Fibroblast of villous mesenchyme (primary cell): ENCODE data around the gene BPHL. TPM values are rescaled to one million over a fixed set of nuclear protein-coding genes. Genes with fewer than 3 reads are reported as not detected.
A peak's percentile ranks its signal among the peaks of the same experiment; 100 is the strongest.

Experiments
- DNase-seq: peaks from one replicate; pipeline ENCODE4 v3.0.0-alpha.2; 2010; ENCODE audit warnings: low read depth
- H3K4me3 ChIP-seq: 2 replicates; pipeline ENCODE4 v1.5.1; 2011; ENCODE audit warnings: low read depth, mild to moderate bottlenecking, low read length
- CTCF ChIP-seq: IDR thresholded peaks from 2 replicates; pipeline ENCODE4 v1.5.1; 2012; ENCODE audit warnings: low read depth, mild to moderate bottlenecking, low read length; ENCODE audit not compliant: insufficient read depth
- total RNA-seq: library from RNA; depleted of rRNA; stranded (reverse); fragments of >200 nt; gene quantifications from 2 replicates; pipeline ENCODE4 v1.2.3, GENCODE V29; 2012

Gene BPHL
- total RNA-seq, 1 donor: 17.3 TPM

- DNase-seq: no peak
Observed at GRCh38 chr6:3094815-3095214, 23.7 kb upstream of the BPHL start.

GRCh38 chr6:3102875-3103274, 15.6 kb upstream of the BPHL start:
- DNase-seq: no peak
- no peak for TF ChIP-seq CTCF
- no peak overlapping the region for H3K4me3 ChIP-seq

More at GRCh38 chr6:3094815-3095214, 23.7 kb upstream of the BPHL start:
- TF ChIP-seq CTCF: no peak
- no peak overlapping the region for H3K4me3 ChIP-seq

GRCh38 chr6:3108746-3109414, 9.6 kb upstream of the BPHL start:
- TF ChIP-seq CTCF: no peak
- no peak overlapping the region for H3K4me3 ChIP-seq
- DNase-seq: no peak

- TF ChIP-seq CTCF: no peak
- DNase-seq: no peak
- H3K4me3 ChIP-seq: no peak overlapping the region
Observed at GRCh38 chr6:3109761-3110160, 8.8 kb upstream of the BPHL start.

- no peak overlapping the region for H3K4me3 ChIP-seq
- TF ChIP-seq CTCF: no peak
- DNase-seq: no peak
Observed at GRCh38 chr6:3114377-3114776, 4.1 kb upstream of the BPHL start.

GRCh38 chr6:3117912-3118352, 579 bp upstream of the BPHL start:
- TF ChIP-seq CTCF: no peak
- H3K4me3 ChIP-seq: peak overlapping the region; percentile 85
- DNase-seq: no peak

- DNase-seq: peak; percentile 36
- H3K4me3 ChIP-seq: peak overlapping the region; percentile 85
- TF ChIP-seq CTCF: no peak
Observed at GRCh38 chr6:3119040-3119723, 671 bp downstream of the BPHL start.
